ENCODE data around the gene SWT1.

The SWT1 gene

GRCh38 chr1:185156854-185157598, at the start of gene SWT1, which contains the start of gene TRMT1L:
Gene SWT1 (plus strand): TSS chr1:185157167. CDS start chr1:185160842, 3,675 bp downstream.
Gene TRMT1L (minus strand): TSS chr1:185156953. CDS start chr1:185156712, 241 bp downstream.
- DNase-seq = peak; percentile 99

- DNase-seq = no peak
These were observed 48.6 kb upstream of the SWT1 start for GRCh38 chr1:185108321-185108720.

GRCh38 chr1:185110145-185110544, 46.8 kb upstream of the SWT1 start:
- no peak for DNase-seq

GRCh38 chr1:185111873-185112272, 45.1 kb upstream of the SWT1 start:
- DNase-seq = no peak

DNA sequence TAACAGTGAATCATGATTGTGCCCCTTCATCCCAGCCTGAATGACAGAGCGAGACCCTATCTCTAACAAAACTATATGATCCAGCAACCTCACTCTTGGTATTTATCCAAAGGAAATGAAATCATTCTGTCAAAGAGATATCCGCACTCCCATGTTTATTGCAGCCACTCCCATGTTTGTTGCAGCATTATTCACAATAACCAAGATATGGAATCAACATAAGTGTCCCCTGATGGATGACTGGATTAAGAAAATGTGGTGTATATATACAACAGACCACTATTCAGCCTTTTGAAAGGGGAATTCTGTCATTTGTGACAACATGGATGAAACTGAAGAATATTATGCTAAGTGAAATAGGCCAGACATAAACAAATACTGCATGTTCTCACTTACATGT, 44.6 kb upstream of the SWT1 start:
- no peak for DNase-seq

GRCh38 chr1:185129708-185130107, 27.3 kb upstream of the SWT1 start:
- no peak for DNase-seq

- DNase-seq = no peak
These were observed 24.4 kb upstream of the SWT1 start for GRCh38 chr1:185132534-185132933.

DNA sequence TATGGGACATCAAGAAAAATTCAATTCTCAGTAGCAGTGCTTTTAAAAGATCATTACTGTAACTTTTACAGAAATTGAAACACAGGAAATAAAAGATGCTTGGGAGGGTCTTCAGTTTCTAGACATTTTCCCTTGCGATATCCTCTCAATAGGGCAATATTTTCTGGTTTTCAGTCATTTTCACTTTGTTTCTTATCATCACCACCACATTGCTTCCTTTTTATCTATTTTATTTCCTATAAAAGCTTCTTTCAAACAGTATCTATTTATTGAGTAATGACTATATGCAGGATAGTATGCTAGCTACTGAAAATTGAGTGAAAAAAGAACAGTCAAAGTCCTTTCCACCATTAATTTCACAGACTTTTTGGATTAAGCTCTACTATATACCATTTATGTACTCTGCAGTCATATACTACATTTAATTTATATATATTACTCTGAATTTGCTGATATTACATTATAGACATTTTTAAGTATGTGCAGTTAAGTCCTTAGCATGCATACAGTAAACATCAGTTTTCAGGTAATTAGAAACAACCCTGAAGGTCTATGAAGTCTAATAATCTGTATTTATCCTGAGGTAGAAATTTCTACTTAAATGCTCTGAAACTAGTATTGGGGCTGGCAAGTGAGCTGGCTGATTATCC, 18.9 kb upstream of the SWT1 start:
- no peak for DNase-seq

DNA sequence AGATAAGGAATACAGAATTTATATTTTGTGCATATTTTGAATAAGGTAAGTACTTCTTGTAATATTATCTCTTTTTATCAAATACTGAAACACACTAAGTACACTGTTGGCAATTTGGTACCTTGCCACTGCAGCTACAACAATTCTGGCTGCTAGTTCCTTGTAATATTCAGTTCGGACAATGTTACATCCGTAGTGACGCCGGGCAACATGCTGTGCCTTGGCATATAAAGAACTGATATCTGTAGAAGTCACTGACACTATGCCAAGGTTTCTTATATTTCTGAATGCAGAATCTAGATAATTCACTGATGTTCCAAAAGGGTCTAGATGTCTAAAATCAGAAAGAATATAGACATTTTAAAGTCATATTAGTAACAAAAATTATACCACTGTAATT, 17.7 kb upstream of the SWT1 start:
- peak; percentile 12 for DNase-seq

DNA sequence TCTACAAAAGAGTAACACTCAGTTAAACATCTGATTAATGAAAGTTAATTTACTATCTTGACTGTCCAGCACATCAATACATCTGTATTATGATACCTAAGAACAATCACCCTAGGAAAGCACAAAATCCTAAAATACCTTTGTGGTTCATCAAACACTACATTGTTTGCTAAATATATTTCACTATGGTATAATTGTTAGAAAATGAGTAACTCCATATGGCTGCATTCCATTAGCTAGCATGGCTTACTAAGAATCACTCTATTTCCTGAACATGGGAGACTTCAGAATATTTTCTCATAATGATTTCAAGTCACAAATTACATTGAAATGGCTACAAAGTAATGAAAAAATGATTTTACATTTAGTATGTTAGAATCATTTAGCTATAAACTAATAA, 12.7 kb upstream of the SWT1 start:
- DNase-seq = no peak

- no peak for DNase-seq
These were observed 5.8 kb upstream of the SWT1 start for GRCh38 chr1:185151215-185151614.

DNA sequence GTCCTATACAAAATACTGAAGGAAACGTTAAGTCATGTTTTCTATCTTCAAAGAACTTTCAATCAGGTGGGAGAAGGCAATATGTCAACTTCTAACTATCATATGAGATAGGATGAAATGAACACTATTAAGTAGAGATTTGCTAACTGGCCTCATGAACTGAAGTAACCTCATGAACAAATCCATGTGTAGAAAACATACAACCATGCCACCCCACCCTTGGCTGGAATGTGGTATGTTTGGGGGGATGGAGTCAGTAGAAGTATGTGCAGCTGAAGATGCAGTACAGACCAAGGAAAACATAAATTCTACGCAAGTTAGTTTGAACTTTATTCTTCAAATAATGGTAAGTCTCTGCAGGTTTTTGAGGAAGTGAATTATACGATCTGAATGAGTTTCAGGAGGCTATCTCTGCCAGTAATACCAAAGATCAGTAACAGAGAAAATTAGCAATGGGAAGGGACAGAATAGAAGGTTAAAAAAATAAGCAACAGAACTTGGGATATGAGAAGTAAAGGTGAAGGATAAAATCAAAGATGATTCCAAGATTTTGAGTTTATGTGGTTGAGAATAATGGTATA, 4.7 kb upstream of the SWT1 start:
- DNase-seq = no peak

DNA sequence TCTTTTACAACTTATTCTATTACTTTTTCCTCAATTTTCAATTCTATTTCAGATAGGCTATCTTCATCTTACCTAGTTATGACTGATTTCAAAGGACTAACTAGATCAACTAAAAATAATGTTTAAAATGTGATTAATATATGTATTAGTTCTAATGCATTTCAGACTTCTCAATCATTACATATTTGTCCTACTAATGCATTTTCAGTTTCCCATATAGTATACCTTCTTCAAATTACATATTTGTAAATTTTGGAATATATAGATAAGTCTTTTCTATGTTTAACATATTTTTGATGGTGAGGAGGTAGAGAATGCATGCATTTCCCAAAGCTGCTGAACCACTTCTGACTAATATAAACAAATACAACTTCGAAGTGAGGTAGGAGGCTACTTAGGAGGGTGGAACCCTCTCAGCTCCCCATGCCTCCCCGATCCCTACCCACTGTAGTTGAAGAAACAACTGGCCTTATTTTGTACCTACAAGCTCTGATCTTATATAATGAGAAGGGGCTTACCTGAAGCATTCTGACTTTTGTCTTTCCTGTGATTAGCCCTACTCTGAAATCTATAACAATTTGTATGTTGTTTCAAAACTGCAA, 2.0 kb upstream of the SWT1 start:
- DNase-seq = no peak

DNA sequence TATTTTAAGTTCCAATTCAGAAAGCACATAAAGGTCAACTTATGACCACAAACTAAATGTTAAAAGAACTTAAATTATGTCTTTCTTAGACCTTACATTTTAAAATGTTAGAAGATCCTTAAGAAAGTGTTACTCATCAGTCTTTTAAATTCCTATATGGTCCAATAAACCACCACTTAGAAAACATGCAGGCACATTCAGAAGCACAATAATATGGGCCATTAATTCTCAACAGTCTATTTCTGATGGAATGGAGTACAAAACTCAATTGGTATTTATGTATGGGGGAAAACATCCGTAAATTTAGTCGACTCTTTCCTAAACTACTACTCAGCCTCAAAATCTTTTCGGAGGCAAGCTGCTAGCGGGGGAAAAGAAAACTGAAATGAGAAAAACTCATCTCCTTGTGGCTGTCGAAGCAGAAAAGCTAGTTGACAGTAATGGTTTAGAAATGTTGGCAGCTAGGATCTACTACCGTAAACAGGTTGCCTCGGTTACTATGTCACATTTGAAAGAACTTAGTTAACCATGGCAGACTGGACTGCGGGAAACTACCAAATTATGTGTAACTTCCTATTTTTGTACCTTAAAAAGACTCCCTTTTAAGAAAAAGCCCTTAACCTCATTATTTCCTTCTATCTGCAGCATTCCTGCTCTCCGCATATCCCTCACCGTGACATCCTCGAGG, 1.2 kb upstream of the SWT1 start:
- no peak for DNase-seq

DNA sequence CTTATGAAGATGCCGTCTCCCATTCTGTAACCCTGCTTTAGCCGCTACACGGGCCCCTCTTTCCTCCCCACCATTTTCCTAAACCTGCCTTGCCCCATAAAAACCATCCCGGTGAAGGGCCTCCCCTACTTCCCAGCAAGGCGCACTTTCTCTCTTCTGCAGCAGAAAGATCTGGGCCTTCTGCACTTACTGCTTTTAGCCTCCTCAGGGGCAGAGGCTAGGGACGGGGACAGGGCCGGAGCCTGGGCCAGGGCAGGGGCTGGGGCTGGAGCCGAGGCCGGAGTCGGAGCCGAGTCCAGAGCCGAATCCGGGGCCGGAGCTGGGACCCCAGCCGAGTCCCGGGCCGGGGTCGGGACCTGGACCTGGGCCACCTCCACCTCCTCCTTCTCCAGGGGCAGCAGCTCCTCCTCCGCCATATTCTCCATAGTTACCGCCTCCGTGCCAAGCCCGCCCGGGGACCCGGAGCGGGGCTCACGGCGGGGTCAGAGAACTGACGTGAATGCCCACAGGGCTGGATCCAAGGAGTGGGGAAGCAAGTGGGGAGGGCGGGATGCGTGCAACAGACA, 596 bp upstream of the SWT1 start:
- DNase-seq = no peak

- no peak for DNase-seq
These were observed 839 bp downstream of the SWT1 start for GRCh38 chr1:185157599-185158412.

DNA sequence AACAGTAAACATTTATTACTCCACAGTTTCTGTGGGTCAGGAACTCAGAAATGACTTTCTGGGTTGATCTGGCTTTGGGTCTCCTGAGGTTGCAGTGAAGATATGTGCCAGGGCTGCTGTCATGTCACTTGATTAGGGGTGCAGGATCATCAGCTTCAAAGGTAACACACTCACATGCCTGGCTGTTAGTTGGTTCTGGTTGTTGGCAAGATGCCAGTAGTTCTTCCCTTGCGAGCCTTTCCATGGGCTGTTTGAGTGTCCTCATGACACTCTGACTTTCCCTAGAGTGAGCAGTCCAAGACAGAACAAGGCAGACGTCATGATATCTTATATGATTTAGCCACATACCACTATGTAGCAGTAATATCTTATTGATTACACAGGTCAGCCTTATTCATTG, 1.8 kb downstream of the SWT1 start:
- DNase-seq = no peak

DNA sequence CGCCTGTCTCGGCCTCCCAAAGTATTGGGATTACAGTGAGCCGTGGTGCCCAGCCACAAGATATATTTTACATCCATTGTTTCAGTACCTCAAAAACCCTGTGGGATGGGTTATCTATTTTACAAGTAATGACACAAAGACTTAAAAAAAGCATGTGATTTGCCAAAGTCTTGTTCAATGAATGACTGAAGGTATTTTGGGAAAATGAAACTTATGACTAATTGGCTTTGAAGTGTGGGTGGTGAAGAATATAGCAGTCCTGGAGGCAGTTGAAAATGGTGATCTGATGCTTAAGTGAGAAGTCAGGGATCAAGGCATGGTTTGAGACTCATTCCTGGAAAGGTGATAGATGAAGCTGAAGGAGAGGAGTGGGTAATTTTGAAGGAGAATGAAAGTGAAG, 3.0 kb downstream of the SWT1 start:
- DNase-seq = no peak

GRCh38 chr1:185162491-185162890, 5.5 kb downstream of the SWT1 start:
- no peak for DNase-seq

DNA sequence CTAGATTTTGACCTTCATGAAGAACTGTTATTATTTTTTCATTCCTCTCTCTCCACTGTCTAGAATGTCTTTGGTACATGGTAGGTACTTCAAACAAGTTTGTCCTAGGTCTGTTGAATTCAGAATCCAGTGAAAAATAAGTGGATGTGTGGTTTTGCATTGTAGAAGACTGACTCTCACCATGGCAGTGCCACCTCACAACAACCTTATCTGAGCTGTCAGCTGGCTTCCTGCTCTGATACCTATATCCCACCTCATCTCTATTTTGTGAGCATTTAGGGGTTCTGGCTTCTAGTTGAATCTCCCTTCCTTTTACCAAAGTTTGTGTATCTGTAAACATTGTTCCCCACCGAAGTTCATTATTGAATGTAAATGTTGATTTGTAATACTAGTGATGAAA, 9.1 kb downstream of the SWT1 start:
- no peak for DNase-seq

DNA sequence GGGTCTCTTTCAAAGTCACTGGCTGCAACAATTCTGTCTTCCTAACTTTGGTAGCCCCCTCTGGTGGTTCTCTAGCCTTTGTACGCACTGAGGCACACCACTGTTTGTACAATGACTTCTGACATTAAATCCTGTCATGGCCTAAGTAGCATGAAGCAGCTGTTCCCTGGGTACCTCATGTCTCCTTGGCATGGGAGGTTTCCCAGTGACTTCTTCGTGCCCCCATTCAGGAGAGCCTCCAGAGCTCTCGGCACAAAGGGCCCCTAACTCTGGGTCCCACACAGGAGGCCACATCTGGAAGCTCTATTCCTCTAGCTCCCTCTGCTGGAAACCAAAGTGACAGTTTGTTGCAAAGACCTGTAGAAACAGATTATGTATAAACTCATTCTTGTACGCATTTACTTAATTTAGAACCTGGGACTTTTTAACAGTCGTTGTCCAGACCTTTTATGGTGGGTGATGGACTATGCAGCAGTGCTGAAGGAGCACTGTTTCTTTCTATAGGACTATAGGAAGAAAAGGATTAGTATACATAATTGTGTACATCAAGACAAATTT, 13.4 kb downstream of the SWT1 start:
- DNase-seq = peak; percentile 42

DNA sequence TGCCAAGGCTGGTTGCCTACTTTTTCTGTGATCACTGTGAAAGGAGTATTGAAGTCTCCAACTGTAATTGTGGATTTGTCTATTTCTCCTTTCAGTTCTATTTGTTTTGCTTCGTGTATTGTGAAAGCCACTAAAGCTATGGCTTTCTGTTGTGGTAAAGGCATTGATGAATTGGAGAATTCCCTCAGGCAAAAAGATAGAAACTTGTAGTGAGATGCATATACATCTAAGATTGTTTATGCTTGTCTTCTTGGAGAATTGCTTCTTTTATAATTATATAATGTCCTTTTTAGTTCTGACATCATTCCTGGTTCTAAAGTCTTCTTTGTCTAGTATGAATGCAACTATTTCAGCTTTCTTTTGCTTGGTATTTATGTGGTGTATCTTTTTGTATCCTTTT, 36.8 kb downstream of the SWT1 start:
- no peak for DNase-seq
